Amniotic stem cell (primary cell): ENCODE measurements around the gene TPI1.
"Not testable (repeated sequence)": the region's sequence is repeated elsewhere in the genome, so short reads cannot be mapped to it uniquely, and the experiment has no call there.

Experiments used
- DNase-seq: peaks from one replicate; lab custom pipeline; 2025; lab: John Stamatoyannopoulos, UW

Gene TPI1

DNA sequence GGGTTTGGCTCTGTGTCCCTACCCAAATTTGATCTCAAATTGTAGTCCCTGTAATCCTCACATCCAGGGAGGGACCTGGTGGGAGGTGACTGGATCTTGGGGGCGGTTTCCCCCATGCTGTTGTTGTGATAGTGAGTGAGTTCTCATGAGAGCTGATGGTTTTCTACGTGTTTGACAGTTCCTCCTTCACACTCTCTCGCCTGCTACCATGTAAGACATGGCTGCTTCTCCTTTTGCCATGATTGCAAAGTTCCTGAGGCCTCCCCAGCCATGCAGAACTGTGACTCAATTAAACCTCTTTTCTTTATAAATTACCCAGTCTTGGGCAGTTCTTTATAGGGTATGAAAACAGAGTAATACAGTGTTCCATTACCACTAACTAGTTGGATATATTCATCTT lies 27.0 kb downstream of the TPI1 start:
- DNase-seq: no peak

- DNase-seq: no peak
Observed at GRCh38 chr12:6896846-6897435, 29.6 kb downstream of the TPI1 start.

DNA sequence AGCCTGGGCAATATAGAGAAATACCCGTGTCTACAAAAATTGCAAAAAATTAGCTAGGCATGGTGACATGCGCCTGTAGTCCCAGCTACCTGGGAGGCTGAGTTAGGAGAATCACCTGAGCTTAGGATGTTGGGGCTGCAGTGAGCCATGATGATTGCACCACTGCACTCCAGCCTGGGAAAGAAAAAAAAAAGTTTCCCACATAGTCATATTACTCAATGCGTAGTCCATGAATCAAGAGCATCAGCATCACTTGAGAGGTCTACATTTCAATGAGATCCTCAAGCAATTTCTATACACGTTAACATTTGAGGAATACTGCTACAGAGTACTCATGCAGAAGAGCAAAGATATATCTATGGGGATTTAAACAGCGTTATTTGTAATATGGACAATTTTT lies 32.1 kb downstream of the TPI1 start:
- no peak for DNase-seq

DNA sequence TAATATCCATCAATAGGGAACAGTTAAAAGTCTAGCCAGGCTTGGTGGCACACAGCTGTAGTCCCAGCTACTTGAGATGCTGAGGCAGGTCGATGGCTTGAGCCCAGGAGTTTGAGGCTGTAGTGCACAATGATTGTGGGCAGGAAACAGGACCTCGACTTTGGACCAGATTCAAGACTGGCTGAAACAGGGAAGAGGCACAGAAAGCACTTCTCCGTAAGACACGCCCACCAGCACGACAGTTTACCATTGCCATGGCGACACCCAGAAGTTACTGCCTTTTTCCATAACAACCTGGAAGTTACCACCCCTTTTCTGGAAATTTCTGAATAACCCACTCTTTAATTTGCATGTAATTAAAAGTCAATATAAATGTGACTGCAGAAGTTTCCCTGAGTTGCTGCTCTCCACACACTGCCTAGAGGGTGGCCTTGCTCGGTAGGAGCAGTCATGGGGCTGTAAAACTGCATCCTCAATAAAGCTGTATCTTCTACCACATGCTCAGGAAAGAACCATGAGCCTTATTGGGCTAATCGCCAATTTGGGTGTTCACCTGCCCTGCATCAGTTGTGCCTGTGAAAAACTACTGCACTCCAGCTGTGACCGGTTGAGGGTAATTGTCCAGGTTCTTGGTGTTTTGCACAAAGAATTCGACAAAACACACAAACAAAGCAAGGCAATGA lies 32.6 kb downstream of the TPI1 start:
- DNase-seq: no peak

DNA sequence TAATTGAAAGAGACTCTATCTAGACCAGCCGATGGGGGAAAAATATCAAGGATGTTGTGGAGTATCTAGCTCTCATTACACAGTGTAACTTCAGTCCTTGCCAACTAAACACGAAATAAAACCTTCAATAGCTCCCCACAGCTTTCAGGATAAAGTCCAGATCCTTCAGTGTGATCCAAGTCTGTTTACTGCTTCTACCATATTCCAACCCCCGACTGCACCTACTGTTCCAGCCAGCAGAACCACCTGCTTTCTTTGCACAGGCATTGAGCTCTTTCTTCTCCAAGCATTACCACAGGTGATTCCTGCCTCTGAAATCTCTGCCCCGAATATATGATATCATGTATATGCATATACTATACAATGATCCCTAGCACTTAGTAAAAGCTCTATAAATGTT lies 35.1 kb downstream of the TPI1 start:
- no peak for DNase-seq

GRCh38 chr12:6903722-6904121 lies 36.4 kb downstream of the TPI1 start:
- no peak for DNase-seq

- DNase-seq: peak; percentile 93
Observed at GRCh38 chr12:6904280-6905276, 37.2 kb downstream of the TPI1 start, which contains the start of gene LRRC23. LRRC23 (plus strand) TSS chr12:6904822; CDS start chr12:6905634, 812 bp downstream.

DNA sequence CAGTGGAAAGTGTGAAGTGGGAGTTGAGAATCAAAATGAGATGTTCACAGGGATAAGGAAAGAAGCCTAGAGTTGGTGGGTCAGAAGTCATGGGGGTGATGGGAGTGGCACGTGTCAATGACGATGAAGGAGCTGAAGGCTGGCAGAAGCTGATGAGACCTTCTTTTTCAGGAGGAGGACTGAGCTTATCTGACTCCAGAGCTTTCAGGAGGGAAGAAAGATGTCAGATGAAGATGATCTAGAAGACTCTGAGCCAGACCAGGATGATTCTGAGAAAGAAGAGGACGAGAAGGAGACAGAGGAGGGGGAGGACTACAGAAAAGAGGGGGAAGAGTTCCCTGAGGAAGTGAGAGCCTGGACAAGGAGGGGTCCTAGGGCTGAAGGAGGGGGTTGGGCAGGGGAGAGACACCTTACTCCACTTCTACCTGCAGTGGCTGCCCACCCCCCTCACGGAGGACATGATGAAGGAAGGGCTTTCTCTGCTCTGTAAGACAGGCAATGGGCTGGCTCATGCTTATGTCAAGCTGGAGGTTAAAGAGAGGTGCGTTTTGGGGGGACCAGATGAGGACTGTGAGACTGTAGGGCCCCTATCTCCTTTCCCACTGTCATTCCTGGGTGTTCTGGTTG lies 38.2 kb downstream of the TPI1 start:
- no peak for DNase-seq

- not testable (repeated sequence) for DNase-seq
Observed at GRCh38 chr12:6908141-6908540, 40.8 kb downstream of the TPI1 start.

DNA sequence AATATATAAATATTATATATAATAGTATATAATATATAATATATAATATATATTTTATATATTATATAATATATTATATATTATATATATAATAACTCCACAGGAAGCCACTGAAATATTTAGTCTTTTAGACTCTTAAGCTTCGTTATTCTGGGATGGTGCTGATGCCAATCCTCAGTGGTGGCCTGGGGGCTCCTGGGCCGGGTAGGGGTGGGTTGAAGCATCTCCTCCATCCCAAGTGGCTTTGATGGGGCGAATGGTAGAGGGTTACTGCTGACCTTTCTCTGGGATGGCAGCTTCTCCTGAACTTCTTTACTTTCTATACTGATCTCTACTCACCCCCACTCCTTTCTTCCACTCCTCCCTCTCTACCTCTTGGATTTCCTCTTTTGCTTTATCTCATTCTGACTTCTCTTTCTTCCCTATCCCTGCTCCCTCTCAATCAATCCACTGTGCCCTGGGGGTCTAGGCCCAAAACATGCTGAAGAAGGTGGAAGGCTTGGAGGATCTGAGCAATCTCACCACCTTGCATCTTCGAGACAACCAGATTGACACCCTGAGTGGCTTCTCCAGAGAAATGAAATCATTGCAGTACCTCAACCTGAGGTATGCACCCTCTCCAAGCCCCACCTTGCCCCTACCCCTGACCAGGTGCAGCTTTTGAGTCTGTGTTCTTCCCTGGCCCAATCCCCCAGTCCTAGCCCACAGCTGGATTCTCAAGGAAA lies 42.3 kb downstream of the TPI1 start:
- DNase-seq: no peak

- DNase-seq: no peak
Observed at GRCh38 chr12:6912164-6912935, 45.0 kb downstream of the TPI1 start.

GRCh38 chr12:6914246-6914946 lies 47.1 kb downstream of the TPI1 start, which contains the start of gene ENO2:
ENO2 (plus strand) TSS chr12:6914580; CDS start chr12:6915833, 1,253 bp downstream.
- peak; percentile 37 for DNase-seq

DNA sequence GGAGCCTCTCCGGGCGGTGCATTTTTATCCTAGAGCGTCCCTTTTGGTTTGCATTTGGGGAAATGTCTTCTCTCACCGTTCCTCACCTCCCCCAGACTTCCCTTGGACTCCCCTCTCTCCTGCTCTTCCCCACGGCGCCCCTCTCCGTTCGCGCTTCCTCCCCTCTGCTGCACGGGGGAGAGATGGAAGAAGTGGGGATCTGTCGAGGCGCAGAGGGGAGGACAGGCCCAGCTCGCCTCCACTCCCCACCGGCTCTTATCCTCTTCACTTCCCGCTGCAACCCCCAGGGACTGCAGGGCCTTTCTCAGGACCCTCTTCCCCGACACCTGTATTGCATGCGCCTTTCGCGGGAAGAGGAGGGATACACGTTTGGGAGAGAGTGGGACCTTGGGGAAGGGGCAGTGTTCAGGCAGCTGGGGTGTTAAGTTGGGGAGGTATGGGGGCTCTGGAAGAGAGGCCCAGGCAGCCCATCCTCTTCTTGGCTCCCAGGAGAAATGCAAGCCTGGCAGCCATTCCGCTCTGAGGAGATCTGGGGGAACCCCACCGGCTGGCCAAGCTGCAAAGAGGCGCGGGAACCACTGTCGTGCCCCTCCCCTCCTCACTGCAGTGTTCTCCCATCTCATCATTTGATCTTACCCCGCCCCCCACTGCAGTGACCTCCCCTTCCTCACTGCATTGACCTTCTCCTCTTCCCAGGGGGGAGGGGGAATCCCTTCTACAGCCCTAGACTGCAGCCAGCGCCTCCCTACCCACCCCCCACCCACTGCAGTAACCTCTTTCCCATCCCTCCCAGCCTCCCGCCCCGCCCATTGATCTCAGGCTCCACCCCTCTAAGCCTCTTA lies 47.8 kb downstream of the TPI1 start:
- DNase-seq: no peak

GRCh38 chr12:6915789-6916285 lies 48.5 kb downstream of the TPI1 start:
- no peak for DNase-seq

DNA sequence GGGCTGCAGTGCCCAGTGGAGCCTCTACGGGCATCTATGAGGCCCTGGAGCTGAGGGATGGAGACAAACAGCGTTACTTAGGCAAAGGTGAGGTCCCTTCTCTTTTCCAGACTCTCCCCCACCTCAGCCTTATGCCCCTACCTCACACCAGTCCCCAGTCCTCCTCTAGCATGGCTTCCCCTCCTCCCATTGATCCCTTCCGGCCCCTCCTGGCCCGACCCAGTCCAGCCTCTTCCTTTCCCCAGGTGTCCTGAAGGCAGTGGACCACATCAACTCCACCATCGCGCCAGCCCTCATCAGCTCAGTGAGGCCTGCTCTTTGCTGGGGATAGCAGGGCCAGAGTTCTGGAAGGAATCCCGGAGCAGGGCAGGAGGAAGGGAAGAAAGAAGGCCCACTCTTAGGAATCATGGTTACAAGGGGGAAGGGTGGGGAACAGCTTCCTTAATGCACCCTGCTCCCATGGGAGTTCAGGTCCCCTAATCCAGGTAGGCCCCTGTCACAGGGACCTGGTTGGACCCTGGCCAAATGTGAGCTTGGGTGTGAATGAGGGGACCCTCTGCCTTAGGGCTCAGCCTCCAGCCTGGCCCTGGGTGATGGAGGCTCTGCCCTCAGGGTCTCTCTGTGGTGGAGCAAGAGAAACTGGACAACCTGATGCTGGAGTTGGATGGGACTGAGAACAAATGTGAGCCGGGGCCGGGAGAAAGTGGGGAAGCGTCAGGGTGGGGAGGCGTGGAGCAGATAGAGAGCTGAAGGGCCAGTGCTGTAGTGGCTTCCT lies 49.3 kb downstream of the TPI1 start:
- DNase-seq: no peak

DNA sequence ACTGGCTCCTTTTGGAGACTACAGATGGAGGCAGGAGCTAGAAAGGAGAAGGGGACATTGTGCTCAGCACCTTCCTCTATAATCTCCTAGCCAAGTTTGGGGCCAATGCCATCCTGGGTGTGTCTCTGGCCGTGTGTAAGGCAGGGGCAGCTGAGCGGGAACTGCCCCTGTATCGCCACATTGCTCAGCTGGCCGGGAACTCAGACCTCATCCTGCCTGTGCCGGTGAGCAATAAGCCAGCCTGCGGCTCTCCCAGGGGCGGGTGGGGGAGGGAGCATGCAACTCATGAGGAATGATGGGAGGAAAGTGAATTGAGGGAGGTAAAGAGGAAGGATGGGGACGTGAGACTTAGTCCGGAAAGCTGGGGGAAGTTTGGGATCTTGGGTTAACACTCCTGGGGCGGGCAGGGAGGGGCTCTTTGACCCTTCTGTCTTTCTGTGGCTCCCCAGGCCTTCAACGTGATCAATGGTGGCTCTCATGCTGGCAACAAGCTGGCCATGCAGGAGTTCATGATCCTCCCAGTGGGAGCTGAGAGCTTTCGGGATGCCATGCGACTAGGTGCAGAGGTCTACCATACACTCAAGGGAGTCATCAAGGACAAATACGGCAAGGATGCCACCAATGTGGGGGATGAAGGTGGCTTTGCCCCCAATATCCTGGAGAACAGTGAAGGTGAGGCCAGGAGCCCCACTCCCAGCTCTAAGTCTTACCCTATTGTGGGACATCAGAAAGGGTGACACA lies 50.3 kb downstream of the TPI1 start:
- no peak for DNase-seq

DNA sequence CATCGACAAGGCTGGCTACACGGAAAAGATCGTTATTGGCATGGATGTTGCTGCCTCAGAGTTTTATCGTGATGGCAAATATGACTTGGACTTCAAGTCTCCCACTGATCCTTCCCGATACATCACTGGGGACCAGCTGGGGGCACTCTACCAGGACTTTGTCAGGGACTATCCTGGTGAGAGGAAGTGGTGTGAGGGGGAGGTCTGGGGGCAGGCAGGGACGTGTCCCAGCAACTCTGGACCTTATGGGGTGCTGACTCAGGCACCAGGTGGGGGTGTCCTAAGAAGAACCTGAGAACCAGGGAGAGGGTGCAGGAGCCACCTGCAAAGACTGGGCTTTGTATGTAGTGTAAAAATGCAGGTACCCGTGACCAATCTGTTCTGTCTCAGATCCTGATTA lies 52.3 kb downstream of the TPI1 start:
- DNase-seq: no peak
